HFFc6 (cell line): ENCODE data around the gene BRPF1. TPM values are rescaled to one million over a fixed set of nuclear protein-coding genes. Genes with fewer than 3 reads are reported as not detected.

Experiments
- DNase-seq: peaks from one replicate; pipeline ENCODE4 v3.0.0-alpha.2; 2018
- H3K27ac Mint-ChIP-seq: 2 replicates; pipeline ENCODE4 v1.8.0; 2020; ENCODE audit warnings: mild to moderate bottlenecking, mixed read lengths
- H3K27me3 Mint-ChIP-seq: 2 replicates; pipeline ENCODE4 v1.8.0; 2021; ENCODE audit warnings: mild to moderate bottlenecking, moderate library complexity, mixed read lengths; ENCODE audit not compliant: insufficient read depth
- H3K36me3 Mint-ChIP-seq: 2 replicates; pipeline ENCODE4 v1.8.0; 2021; ENCODE audit warnings: low read depth, mixed read lengths
- H3K4me1 Mint-ChIP-seq: 2 replicates; pipeline ENCODE4 v1.8.0; 2020; ENCODE audit warnings: low read depth, mixed read lengths
- H3K4me3 Mint-ChIP-seq: 2 replicates; pipeline ENCODE4 v1.8.0; 2020; ENCODE audit warnings: mild to moderate bottlenecking, moderate library complexity, mixed read lengths
- H3K9me3 Mint-ChIP-seq: 2 replicates; pipeline ENCODE4 v1.8.0; 2020; ENCODE audit warnings: mild to moderate bottlenecking, mixed read lengths
- CTCF ChIP-seq: fragments of 200-600 bp; sonication (generic); IDR thresholded peaks from 2 replicates; pipeline ENCODE4 v1.5.0; 2021; ENCODE audit warnings: antibody characterized with exemption, mild to moderate bottlenecking
- total RNA-seq, 6 experiments: library from RNA; stranded (reverse); fragmentation: NEBNext Ultra II Directional; extraction: Animal tissue kit (Norgen Biotek cat#: 25700); gene quantifications; 2 replicates in 1 of 6; 3 replicates in 5 of 6; pipeline ENCODE4 v1.2.3, GENCODE V29; 2021

The BRPF1 gene
- total RNA-seq, 6 experiments from 2014 or later, result 14.4 to 18.4 (median 17.1) TPM

DNA sequence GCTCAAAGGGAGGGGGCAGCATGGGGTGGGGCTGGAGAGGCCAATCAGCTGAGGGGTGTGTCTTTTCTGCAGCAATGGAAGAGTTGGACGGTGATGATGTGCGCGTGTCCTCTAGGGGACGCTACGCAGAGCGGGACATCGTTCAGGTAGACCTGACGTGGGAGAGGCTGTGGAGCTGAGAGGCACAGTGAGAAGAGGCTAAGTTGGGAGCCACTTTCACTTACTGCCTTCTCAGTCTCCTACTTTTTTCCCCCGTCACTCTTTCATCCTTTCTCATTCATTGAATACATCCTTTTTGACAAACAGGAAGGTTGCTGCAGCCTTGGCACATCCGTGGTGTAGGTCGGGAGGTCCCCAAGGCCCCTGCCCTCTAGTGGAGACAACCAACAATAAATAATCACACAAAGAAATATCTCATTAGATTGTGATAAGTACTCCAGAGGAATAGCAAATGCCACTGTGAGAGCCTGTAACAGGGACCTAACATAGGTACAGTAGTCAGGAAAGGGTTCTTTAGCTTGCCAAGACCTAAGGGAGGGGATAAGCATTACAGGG, 4.4 kb upstream of the BRPF1 start:
- Mint-ChIP-seq H3K4me3 (no peak overlapping the region), H3K9me3 (no peaks in the 10 kb centered on the region)

DNA sequence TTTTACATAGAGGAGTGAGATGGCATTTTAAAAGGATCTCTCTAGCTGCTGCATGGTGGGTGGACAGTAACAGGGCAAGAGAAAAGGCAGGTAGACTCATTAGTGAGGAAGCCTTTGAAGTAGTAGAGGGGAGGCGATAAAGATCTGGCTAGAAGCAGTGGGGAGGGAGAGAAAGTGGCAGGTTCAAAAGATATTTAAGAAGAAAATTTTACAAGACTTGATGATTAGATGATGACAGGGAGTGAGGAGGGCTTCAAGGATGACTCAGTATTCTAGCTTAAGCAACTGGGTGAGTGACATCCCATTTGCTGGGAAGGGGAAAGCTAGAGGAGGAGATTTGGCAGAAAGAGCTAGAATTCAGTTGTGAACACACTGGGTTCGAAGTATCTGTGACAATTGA, 3.8 kb upstream of the BRPF1 start:
- no peak for DNase-seq
- no peak overlapping the region for H3K4me3 Mint-ChIP-seq
- no peak for TF ChIP-seq CTCF
- peaks cover 32% of the 10 kb centered on the region for H3K4me1 Mint-ChIP-seq
- H3K27me3 Mint-ChIP-seq, result peaks cover 9% of the 10 kb centered on the region
- no peak overlapping the region for H3K27ac Mint-ChIP-seq
- no peaks in the 10 kb centered on the region for H3K36me3 Mint-ChIP-seq
- no peaks in the 10 kb centered on the region for H3K9me3 Mint-ChIP-seq

More for the DNA sequence above, 4.4 kb upstream of the BRPF1 start:
- no peak for DNase-seq
- TF ChIP-seq CTCF, result peak; percentile 73
- Mint-ChIP-seq H3K27ac (no peak overlapping the region), H3K4me1 (peaks cover 26% of the 10 kb centered on the region), H3K36me3 (no peaks in the 10 kb centered on the region), H3K27me3 (peaks cover 9% of the 10 kb centered on the region)

- Mint-ChIP-seq H3K27me3 (peaks cover 6% of the 10 kb centered on the region), H3K36me3 (no peaks in the 10 kb centered on the region), H3K9me3 (no peaks in the 10 kb centered on the region), H3K4me1 (peaks cover 44% of the 10 kb centered on the region), H3K27ac (no peak overlapping the region), H3K4me3 (no peak overlapping the region)
- DNase-seq, result no peak
- TF ChIP-seq CTCF, result no peak
Measured at GRCh38 chr3:9729419-9729818, 2.1 kb upstream of the BRPF1 start.

GRCh38 chr3:9730657-9731205, 804 bp upstream of the BRPF1 start:
- Mint-ChIP-seq H3K27ac (peak overlapping the region; percentile 98), H3K27me3 (peaks cover 3% of the 10 kb centered on the region; the same call in 1 of the 2 replicates), H3K4me3 (peak overlapping the region; percentile 95), H3K9me3 (no peaks in the 10 kb centered on the region), H3K36me3 (no peaks in the 10 kb centered on the region), H3K4me1 (peaks cover 44% of the 10 kb centered on the region)
- no peak for TF ChIP-seq CTCF
- DNase-seq, result no peak

- Mint-ChIP-seq H3K36me3 (peaks cover 9% of the 10 kb centered on the region; the same call in 1 of the 2 replicates), H3K4me1 (peaks cover 47% of the 10 kb centered on the region), H3K27ac (peak overlapping the region; percentile 84), H3K4me3 (peak overlapping the region; percentile 95), H3K9me3 (no peaks in the 10 kb centered on the region), H3K27me3 (peaks cover 3% of the 10 kb centered on the region; the same call in 1 of the 2 replicates)
- TF ChIP-seq CTCF, result no peak
- DNase-seq, result no peak
Measured at GRCh38 chr3:9732080-9732739, 675 bp downstream of the BRPF1 start.
